ENCODE data around the gene DGKD.

The DGKD gene

DNA sequence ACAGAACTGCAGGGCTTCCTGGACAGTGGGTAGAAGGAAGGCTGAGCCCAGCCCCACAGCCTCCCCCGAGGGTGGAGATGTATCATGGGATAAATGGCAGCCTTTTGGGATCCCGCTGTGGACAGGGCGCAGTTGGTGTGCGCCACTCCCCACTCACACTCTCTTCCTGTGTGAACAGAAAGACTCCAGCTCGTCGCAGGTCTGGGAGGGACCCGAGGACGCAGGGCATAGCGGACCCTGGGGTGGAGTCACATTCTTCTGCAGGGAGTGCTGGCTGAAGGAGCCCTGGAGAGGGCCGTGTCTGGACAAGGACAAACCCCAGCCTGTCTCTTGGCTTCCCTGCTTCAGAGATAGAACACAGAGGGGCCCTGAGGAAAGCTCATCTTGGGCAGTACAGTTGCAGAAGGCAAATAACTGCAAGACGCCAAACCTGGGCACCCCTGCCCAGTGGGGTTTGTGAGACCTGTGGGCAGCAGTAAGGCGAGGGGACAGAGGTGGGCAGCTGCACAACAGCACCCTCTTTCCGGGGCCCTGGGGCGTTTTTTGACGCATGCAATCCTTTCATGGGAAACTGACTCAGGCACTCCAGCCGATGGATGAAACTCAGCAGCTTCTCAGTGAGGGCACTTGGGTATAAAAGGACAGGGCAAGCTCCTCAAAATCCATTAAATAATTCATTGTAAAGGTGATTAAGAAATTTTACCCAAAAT is 110.4 kb downstream of the DGKD start:
- DNase-seq: no peak

DNA sequence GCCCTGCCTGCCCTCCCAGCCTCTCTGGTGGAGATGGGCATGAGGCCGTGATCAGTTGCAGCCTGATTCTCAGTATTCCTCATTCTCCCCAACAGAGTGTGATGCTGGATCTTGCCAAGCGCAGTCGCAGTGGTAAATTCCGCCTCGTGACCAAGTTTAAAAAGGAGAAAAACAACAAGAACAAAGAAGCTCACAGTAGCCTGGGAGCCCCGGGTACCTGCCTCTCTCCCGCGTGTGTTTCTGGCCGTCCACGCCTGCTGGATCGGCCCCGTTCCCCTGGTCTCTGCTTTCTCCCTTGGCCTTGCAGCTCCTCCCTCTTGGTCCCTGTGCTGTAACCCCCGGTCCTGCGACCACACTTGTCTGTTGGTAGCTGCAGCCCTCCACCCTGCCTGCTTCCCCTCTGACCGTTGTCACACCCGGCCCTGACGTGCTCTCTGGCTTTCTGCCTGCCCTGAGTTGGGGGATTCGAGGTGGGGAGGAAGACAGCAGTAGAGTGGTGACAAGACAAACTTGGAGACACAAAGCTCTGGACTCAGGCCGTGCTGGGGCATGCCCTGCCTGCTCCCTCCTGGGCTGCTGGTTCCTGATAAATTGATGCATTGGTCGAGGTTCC is 112.8 kb downstream of the DGKD start:
- no peak for DNase-seq

DNA sequence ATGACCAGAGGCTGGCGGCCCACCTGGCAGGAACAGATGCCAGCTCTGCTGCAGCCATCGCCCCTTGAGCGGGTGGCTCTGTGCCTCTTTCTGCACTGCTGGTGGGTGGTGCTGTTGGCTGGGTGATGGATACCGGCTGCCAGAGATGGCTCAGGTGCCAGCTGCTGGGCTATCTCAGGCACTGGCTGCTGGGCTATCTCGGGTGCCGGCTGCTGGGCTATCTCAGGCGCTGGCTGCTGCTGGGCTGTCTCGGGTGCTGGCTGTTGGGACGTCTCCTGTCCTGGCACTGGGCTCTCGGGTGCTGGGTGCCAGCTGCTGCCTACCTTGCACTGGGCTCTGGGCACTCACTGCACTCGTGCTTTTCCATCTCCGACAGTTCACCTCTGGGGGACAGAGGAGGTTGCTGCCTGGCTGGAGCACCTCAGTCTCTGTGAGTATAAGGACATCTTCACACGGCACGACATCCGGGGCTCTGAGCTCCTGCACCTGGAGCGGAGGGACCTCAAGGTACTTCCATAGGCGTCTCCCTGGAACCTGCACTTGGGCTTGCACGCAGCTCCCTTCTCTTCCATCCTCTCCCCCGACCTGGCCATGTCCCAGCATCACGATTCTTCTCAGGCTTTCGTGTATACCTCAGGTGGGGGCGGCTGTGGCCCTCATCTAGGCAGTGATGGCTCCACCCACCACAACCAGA is 113.9 kb downstream of the DGKD start:
- DNase-seq: no peak

DNA sequence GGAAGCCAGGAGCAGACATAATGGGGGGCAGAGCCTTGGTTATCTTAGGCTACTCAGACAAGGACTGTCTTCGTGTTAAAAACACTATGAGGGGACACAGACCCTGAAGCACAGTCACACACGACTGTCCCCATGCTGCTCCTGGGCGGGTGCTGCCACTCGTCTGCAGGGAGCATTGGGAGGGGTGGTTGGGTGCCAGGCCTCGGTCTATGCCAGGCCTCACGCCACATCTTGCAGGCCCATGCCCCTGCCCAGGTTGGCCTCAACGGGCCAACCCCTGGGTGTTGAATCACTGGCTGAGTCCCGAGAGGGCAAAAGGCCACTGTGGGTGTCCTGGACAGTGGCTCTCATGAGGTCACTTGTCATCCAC is 114.4 kb downstream of the DGKD start:
- DNase-seq: no peak

DNA sequence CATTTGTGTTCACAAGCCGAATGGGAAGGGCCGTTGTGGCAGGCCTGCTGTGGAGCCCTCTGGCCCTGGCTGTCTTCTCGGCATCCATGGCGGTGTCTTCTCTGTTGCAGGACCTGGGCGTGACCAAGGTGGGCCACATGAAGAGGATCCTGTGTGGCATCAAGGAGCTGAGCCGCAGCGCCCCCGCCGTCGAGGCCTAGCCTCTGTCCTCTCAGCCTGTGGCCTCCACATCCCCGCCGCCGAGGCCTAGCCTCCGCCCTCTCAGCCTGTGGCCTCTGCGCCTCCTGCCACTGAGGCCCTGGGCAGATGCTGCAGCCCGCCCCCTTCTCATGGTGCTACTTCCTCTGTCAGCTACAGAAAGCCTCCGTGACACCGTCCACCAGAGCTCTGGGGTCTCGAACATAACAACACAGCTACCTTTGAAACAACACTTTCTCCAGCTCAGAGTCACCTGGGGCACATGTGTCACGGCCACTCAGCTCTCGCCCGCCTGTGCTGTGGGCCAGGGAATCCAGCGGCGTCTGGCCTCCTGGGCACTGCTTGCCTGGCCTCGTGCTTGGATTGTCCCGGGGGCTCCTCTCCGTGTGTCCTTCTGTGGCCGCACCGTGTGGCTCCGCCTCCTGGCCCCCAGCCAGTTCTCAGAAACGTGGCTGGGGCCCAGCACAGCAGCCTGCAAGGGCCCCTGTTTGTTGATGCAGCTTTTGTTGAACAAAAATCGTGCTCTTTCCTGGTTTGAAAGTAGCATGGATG is 115.1 kb downstream of the DGKD start:
- DNase-seq: peak; percentile 49

DNA sequence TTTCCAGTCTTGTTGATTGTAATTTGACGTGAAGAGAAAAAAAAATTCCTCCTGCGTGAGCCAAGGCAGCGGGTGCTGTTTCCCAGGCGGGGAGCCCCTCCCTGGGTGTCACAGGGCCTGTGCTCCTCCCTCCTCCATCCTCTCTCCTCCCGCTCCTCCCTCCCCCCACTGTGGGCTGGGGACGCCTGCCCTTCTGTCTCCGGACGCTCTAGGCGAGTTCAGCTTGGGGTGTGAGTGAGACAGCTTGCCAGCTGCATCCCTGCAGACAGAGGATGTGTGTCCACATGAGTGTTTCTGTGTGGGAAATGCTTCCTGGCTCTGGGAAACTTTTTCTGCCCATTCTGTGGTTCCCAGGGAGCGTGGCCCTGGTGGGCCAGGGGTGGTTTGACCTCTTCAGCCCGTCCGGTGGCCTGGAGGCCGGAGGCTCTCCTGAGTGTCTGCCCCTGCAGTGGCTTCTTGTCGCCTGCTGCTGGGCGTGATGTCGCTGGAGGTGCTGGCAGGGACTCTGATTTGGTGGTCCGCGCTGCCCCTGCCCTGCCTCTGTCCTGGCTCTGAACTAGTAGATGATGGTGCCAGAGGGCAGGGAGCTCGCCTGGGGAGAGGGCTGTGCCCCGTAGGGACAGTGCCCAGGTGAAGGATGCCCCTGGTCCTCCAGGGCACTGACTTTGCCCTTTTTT is 115.9 kb downstream of the DGKD start:
- DNase-seq: peak; percentile 49

DNA sequence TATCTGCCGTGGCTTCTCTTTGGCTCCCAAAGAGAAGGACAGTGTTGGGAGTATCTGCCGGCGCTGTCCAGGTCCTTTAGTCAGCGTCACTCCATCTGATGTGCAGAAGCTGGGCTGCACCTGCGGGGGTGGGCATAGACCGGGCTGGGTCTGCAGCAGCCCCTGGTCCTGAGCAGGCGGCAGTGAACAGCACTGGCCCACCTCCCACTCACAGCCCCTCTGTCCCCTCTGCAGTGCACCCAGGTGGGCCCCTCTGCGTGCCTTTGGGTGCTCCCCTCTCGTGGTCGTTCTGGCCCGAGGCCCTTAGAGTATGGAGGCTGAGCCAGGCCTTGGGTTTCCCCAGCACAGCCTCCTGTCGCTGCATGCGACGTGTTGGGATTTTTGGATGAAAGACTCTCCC is 116.5 kb downstream of the DGKD start:
- no peak for DNase-seq

DNA sequence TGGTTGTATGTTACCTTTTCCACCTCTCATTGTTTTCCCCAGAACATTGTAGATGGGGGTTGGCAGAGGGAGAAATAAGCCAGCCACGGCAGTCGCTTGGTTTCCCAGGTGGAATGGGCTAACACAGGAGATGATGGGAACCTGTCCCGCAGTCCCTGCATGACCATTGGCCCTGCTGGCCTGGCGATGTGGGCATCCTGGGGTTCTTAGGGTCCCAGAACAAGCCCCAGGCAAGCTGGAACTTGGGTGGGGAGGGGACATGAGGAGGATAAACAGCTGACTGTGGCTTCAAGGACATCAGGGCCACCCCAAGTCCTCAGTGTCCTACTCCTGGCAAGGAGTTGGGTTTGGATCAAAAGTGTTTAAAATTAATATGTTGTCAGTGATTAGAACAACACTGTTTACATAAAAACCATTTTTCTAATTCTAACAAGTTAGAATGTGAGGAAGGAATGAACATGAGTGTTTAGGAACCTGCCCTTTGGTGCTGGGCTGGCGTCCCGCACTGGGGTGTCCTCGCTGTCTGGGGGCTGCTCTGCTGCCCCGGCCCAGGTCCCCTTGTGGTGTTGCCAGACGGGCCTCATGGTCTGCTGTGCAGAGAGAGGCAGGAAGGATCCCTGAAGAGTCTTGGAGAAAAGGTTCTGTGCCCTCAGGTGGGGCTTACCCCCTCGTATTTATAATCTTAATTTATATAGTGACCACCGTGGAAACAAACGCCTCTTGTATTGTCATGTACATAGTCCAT is 117.2 kb downstream of the DGKD start:
- DNase-seq: no peak

DNA sequence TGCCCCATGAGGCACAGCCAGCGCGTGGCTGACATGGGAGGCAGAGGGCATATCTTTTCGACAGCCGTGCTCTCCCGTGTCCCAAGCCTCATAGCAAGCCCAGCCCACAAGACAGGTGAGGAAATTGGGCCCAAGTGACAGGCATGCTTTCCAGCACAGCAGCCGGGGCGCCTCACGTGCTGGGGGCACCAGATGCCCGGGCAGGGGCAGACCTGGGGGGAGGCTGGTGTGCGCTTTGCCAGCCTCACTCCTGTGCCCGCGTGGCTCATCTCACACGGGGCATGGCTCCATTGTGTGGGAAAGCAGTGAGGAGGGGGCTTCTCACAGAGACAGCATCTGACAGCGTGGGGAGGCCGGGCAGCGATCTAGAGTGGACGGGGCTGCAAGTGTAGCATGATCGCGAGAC is 119.1 kb downstream of the DGKD start:
- no peak for DNase-seq

DNA sequence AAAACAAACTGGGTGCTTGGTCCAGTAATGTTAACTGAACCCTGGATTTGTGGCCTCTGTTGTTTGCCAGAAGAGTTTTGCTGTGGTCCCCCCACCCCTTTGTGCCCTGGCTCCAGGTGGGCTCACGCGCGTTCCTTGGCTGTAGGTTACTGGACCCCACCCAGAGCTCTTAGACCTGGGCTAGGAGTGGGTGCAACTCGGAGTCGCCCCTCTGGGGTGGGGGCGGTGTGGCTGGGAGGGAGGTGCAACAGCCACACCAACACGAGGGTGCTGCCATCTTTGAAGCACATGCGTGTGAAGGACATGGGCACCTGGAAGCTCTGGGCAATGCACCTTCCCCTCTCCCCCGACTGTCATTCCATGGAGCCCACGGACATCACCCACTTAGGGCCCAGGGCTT is 119.6 kb downstream of the DGKD start:
- DNase-seq: no peak

DNA sequence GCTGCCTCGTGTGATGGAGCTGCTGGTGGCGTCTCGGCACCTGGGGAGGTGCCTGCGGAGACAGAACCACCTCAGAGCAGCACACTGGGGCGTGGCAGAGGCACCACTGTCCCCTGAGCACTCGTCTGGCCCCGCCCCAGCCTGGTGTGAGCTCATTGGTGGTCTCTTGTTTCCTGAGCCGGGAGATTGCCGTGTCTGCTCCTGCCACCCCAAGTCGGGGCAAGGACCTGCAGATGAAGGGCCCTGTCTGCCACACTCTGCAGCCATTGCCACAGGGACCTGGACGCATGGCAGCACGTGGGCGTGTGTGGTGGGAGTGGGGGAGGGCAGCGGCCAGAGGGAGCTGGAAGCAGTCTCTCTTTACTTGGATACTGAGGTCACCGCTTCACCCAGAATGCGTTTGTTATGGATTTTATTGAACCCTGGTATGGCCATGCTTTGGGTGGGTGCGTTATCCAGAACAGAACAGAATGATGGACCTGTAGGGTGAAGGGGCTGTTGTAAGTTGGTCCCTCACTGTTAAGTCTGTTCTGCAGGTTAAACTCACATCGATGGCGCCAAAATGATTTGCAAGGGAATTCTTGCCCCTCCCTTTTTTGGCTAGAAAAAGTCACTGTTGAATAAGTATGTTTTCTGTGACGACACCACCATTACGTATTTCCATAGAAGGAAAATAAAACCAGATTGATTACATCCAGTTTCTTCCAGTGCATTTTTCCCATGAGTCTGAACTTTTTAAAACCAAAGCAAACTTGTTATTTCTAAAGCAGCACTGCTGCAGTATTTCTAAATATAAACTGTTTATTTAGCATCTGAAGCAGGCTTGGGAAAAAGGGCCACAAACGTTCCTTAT is 120.2 kb downstream of the DGKD start:
- DNase-seq: no peak

DNA sequence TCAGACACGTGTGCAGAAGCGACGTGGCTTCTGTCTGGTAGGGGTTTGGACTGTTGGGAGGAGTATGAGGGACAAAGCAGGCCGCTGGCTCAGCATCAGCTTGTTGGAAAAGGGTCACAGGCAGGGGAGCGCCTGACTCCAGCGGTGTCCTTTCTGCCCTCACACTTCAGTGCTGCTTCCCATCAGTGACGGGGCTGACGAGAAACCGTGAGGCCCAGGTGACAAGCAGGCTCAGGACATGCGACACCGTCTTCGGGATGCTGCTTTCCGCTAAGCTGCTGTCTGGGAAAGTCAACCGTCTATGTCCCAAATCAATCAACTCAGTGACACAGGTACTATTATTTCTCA is 121.7 kb downstream of the DGKD start:
- DNase-seq: no peak

DNA sequence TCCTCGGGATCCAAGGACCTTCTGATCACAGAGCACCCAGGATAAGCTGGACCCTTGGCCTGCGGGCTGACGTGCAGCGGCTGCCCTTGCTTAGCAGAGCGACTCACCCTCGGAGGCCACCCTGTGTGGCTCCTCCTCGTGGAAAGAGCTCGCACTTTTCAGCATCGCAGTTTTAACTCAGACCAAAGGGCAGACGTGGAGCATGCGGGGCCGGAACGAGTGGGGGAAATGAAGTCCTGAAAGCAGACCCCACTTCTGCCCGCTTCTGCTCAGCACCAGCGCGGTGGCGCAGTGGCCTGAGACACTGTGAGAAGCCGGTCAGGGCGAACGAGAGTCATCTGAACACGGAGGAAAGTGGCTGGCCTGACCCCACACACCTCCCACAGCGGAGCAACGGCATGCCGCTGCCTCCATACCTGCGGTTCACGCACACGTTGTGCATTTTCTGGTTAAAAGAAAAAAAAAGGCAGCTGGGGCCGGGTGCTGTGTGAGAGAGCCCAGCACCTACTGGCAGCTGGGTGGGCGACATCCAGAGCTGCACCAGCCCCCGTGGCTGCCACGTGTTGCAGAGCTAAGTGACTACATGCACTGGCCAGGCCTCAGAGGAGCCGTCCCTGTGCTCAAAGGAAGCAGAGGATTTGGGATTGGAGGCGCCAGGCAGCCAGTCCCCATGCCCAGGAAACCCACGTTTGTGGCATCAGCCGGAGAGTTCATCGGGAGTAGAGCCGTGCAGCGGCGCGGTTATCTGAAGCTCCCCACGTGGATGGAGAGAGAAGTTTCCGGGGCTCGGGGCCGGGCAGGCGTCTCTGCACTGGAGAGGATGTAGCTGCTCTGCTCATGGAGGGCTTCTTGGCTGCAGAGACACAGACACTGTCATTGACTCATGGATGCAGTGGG is 122.6 kb downstream of the DGKD start:
- DNase-seq: no peak

DNA sequence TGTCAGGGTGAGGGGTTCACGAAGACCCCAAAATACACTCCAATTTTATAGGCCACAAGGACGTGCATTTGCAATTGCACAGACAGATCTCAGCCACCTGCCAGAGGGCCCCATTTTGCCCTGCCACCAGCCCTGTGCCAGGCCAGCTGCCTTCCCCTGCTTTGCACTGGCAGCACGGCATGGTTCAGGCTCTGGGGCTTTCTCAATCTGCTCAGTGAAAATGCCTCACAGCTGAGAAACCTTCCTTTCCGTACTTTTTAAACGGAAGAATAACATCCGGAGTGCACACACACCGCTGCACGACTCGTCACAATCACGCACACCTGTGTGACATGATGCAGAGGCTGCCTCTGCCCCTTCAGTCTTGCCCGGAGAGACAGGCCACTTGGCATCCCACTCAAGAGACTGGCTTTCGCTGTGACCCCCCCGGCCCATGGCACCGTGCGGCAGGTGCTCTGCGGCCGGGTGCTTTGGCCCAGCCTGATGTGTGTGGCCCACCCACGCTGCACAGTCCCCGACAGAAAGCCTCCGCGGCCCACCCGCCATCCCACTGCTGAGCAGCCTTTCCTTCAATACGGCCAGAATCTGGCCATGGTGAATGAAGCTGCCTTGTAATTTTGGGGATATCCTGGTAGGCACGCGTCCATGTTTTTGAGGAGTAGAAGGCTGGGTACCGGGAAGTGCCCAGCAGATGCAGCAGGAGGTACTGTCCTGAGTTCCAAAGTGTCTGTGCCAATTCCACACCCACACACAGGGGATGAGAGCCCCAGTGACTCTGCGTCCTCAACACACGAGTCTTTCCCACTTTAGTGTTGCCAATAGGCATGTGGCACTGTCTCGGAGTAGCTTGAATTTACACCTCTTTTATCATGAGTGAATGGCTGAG is 123.5 kb downstream of the DGKD start:
- no peak for DNase-seq

DNA sequence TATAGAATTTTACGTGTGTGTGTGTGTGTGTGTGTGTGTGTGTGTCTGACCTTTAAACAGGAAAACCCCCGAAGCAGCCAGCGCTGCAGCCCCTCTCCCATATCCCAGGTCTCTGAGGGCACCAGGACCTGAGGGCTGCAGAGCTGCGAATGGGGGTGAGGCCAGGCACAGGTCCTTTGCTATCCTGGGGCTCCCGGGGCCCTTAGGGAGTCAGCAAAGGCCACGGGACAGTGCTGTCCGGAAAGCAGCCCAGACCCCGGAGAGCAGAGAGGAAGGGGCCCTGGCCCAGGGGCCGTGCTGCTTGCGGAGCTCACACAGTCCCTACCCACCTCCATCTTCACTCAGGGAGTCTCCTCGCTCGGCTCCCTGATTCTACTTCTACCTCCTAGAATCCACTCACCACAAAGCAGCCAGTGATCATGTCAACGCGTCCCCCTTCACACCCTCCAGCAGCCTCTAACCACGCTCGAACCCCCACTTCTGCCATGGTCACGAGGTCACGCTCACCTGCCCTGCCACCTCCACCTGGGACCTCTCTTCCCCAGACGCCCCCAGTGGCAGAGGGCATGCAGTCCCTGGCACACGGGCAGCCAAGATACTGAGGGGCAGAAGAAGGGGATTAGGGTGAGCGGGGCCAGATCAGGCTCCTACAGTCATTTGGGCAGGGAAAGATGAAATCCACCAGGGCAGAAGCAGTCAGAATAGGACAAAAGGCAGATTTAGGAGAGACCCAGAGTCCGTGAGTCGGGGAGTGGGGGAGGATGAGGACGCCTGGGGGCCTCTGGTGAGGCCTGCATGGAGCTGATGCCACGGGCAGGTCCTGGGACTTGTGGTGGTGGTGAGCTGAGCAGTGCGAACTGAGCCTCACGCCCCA is 125.6 kb downstream of the DGKD start:
- DNase-seq: no peak

DNA sequence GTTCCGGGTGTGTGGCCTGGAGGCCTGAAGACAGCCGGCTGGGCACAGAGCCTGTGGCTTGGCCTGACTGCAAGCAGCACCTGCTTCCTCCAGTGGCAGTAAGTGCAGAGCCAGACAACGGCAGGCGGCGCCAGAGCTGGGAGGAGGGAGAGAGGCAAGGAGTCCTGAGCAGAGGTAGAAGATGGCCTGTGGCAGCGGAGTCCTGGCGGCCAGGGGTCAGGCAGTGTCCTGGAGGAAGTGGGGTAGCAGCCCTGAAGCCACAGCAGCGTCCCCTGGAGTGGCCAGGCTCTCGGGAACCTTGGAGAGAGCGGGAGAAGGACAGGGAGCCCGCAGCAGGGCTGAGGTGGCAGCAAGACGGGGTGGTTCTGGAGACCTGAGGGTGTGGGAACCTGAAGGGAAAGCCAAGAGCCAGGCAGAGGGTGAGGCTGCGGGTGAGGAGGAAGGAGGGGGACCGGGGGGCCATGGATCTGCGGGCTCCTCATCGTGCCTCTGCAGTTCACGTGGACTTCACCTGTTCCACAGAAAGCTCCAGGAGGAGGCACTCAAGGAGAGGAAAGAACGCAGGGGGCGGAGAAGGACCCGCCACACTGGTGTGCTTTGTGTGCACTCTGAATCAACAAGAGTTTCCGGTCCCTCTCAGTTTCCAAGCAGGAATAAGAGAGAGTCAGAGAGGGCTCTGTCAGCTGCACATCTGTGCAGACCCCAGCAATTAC is 126.4 kb downstream of the DGKD start:
- peak; percentile 41 for DNase-seq

DNA sequence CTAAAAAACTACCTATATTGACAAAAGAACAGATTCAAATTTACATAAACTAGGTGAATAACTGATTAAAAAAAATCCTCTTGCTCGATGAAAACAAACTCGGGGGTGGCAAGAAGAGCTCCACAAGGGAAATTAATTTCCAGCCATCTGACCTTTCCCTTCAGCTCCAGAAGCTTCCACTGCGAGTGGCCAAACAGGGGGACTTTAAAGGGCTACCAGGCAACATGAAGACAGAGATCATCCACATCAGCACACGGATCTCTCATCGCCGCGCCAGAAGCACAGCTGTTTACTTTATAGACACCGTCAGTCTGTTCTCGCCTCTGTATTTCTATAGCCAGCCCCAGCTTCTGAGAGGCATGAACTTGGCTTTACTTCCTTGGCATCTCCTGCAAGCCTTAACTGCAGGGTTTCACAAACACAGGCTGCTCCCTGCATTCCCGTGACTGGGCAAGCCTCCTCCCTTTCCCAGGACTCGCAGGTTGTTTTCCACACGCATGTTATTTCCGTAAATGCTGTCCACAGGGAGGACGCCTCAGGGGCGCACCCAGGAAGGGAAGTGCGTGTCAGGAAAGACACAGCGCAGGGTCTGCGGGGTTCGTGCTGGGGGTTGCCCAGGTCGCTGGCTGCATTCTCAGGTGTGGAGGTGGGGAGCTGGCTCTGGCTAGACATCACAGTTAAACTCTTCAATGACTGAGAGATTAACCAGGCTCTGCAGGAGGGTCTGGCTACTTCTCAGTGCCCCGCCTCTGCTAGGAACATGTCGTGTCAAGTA is 127.3 kb downstream of the DGKD start:
- no peak for DNase-seq

Data from NCI-H345 (cell line).